Measurements from ENCODE around the gene B4GALT2.

DNA sequence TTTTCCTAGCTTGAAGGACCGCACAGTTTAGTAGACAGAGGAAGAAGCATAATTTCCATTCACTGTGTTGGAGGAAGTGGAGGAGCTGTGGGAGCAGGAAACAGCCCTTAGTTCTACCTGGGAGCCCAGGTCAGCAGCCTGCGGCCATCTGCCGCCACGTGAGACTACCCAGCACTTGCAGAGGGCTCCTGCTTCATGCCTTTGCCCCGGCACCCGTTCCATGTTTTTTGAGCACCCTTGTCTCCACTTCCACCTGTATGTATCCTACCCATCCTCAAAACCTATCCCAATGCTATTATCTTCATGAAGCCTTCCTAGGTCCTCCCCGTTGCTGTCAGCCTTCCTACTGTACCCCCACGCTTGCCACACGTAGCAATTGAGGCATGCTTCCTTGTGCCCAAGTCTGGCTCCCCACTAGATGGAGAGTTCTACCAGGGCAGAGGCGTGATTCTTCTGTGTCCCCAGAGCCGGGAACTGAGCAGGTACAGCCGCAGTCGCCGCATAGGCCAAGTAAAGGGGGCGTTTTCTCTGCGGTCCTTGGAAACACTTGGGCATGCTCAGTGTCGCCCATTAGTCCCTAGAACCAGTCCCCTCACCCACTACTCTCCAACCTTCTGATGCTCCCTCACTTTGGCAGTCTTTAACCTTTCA lies 50.4 kb downstream of the B4GALT2 start:
- no peak for TF ChIP-seq EZH2 (optimal IDR thresholded peaks at IDR 0.05; ENCODE audit: low read depth, low read length)
- TF ChIP-seq, protein P1, sequence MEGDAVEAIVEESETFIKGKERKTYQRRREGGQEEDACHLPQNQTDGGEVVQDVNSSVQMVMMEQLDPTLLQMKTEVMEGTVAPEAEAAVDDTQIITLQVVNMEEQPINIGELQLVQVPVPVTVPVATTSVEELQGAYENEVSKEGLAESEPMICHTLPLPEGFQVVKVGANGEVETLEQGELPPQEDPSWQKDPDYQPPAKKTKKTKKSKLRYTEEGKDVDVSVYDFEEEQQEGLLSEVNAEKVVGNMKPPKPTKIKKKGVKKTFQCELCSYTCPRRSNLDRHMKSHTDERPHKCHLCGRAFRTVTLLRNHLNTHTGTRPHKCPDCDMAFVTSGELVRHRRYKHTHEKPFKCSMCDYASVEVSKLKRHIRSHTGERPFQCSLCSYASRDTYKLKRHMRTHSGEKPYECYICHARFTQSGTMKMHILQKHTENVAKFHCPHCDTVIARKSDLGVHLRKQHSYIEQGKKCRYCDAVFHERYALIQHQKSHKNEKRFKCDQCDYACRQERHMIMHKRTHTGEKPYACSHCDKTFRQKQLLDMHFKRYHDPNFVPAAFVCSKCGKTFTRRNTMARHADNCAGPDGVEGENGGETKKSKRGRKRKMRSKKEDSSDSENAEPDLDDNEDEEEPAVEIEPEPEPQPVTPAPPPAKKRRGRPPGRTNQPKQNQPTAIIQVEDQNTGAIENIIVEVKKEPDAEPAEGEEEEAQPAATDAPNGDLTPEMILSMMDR (IDR thresholded peaks at IDR 0.05; ENCODE audit: low read length): no peak
- TF ChIP-seq EZH2phosphoT487 (IDR thresholded peaks at IDR 0.05; ENCODE audit: low read length): no peak

All from MM.1S (cell line).